Measurements from ENCODE around the gene UBTF. TPM values are rescaled to one million over a fixed set of nuclear protein-coding genes. Genes with fewer than 3 reads are reported as not detected.
A peak's percentile ranks its signal among the peaks of the same experiment; 100 is the strongest.

Gene UBTF
- total and polyA plus RNA-seq, 2 experiments from 2014 or later = 51.1 to 70.6 TPM

DNA sequence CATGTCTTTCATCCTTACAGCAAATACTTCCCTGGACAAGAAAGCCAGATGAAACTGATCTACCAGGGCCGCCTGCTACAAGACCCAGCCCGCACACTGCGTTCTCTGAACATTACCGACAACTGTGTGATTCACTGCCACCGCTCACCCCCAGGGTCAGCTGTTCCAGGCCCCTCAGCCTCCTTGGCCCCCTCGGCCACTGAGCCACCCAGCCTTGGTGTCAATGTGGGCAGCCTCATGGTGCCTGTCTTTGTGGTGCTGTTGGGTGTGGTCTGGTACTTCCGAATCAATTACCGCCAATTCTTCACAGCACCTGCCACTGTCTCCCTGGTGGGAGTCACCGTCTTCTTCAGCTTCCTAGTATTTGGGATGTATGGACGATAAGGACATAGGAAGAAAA lies 29.0 kb downstream of the UBTF start:
- peaks cover 5% of the 10 kb centered on the region for H3K4me1 ChIP-seq (ENCODE audit: low read depth)
- DNase-seq (ENCODE audit: low read depth in 1 of 2, low spot score in 1 of 2) = no peak
- H3K9me3 ChIP-seq (ENCODE audit: low read depth) = no peaks in the 10 kb centered on the region
- TF ChIP-seq, protein P1, sequence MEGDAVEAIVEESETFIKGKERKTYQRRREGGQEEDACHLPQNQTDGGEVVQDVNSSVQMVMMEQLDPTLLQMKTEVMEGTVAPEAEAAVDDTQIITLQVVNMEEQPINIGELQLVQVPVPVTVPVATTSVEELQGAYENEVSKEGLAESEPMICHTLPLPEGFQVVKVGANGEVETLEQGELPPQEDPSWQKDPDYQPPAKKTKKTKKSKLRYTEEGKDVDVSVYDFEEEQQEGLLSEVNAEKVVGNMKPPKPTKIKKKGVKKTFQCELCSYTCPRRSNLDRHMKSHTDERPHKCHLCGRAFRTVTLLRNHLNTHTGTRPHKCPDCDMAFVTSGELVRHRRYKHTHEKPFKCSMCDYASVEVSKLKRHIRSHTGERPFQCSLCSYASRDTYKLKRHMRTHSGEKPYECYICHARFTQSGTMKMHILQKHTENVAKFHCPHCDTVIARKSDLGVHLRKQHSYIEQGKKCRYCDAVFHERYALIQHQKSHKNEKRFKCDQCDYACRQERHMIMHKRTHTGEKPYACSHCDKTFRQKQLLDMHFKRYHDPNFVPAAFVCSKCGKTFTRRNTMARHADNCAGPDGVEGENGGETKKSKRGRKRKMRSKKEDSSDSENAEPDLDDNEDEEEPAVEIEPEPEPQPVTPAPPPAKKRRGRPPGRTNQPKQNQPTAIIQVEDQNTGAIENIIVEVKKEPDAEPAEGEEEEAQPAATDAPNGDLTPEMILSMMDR (IDR thresholded peaks at IDR 0.05; ENCODE audit: low read depth, low read length) = no peak
- no peak overlapping the region for H3K4me3 ChIP-seq
- peaks cover 26% of the 10 kb centered on the region for H3K36me3 ChIP-seq
- H3K27me3 ChIP-seq = no peaks in the 10 kb centered on the region
- H3K27ac ChIP-seq = no peak overlapping the region

- Histone ChIP-seq H3K9me3 (ENCODE audit: low read depth) (no peaks in the 10 kb centered on the region), H3K27me3 (no peaks in the 10 kb centered on the region), H3K27ac (no peak overlapping the region), H3K4me3 (no peak overlapping the region), H3K36me3 (peaks cover 9% of the 10 kb centered on the region), H3K4me1 (ENCODE audit: low read depth) (peaks cover 5% of the 10 kb centered on the region)
- TF ChIP-seq, protein P1 (IDR thresholded peaks at IDR 0.05; ENCODE audit: low read depth, low read length) = no peak
- DNase-seq (ENCODE audit: low read depth in 1 of 2, low spot score in 1 of 2) = no peak
These were observed 30.7 kb downstream of the UBTF start for GRCh38 chr17:44188576-44189403.

DNA sequence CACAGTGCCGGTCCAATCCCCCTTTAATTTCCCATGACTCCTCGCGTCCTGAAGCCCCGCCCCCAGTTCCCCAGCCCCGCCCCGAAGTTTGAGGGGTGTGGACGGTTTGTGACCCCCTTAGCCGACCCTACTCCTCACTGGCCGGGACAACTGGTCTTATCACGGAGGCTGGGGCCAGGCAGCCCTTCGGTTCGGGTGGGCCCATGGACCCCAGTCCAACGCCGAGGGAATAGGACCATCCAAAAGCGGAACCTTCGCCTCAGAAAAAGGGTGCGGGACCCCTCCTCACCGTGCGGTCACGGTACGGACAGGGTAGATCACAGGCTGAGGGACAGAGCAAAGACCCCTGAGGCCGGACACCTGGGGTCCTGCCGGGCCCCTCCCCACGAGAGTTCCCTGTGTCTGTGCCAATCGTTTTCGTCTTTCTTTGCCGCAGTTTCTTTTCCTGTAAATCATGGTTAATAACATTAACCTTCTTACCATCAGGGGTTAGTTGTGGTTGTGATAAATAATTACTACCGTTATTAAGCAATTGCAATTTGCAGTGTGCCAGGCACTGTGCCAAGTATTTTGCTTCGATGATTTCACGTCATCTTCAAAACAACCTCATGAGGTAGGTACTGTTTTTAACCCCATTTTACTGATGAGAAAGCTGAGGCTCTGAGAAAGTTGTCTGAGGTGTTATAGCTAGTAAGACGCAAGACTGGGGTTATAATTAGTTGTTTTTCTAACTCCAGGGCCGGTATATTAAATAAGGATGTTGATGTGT lies 32.2 kb downstream of the UBTF start:
- H3K4me1 ChIP-seq (ENCODE audit: low read depth) = peaks cover 5% of the 10 kb centered on the region
- no peaks in the 10 kb centered on the region for H3K27me3 ChIP-seq

GRCh38 chr17:44186307-44187130 lies 33.0 kb downstream of the UBTF start, which contains the start of gene TMUB2:
Gene TMUB2, plus strand, starts transcription at chr17:44186972. Its CDS starts 737 bp downstream, at chr17:44187709.
- peak within 1 kb of the TSS; percentile 81 for H3K27ac ChIP-seq
- peak; percentile 100 for DNase-seq (ENCODE audit: low read depth in 1 of 2, low spot score in 1 of 2)
- TF ChIP-seq, protein P1 (IDR thresholded peaks at IDR 0.05; ENCODE audit: low read depth, low read length) = no peak
- no peaks in the 10 kb centered on the region for H3K9me3 ChIP-seq (ENCODE audit: low read depth)
- H3K4me3 ChIP-seq = peak within 1 kb of the TSS; percentile 74
- no peaks in the 10 kb centered on the region for H3K27me3 ChIP-seq
- no peaks in the 10 kb centered on the region for H3K36me3 ChIP-seq
- peaks cover 5% of the 10 kb centered on the region for H3K4me1 ChIP-seq (ENCODE audit: low read depth)

More for the DNA sequence above, 32.2 kb downstream of the UBTF start:
- Histone ChIP-seq H3K9me3 (ENCODE audit: low read depth) (no peaks in the 10 kb centered on the region), H3K27ac (peak overlapping the region; percentile 72), H3K4me3 (peak overlapping the region; percentile 74), H3K36me3 (no peaks in the 10 kb centered on the region)
- TF ChIP-seq, protein P1 (IDR thresholded peaks at IDR 0.05; ENCODE audit: low read depth, low read length) = no peak
- peak in 1 of 2 donors; percentile 61 for DNase-seq (ENCODE audit: low read depth in 1 of 2, low spot score in 1 of 2)

DNA sequence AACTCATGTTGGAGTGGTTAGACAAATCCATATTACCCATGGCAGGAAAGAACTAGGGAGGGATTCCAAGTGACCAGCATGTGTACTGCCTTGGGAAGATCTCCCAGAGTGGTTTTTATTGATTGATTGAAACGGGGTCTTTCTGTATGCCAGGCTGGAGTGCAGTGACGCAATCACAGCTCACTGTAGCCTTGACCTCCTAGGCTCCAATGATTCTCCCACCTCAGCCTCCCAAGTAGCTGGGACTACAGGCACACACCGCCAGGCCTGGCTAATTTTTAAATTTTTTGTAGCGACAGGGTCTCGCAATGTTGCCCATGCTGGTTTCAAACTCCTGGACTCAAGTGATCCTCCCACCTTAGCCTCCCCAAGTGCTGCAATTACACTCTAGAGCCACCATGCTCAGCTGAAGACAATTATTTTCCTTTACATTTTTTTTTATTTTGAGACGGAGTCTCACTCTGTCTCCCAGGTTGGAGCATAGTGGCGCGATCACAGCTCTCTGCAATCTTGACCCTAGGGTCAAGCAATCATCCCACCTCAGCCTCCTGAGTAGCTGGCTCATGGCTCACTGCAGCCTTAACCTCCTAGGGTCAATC lies 35.2 kb downstream of the UBTF start:
- Histone ChIP-seq H3K9me3 (ENCODE audit: low read depth) (no peaks in the 10 kb centered on the region), H3K4me1 (ENCODE audit: low read depth) (peaks cover 5% of the 10 kb centered on the region), H3K27me3 (no peaks in the 10 kb centered on the region), H3K4me3 (no peak overlapping the region), H3K27ac (no peak overlapping the region), H3K36me3 (no peaks in the 10 kb centered on the region)
- DNase-seq (ENCODE audit: low read depth in 1 of 2, low spot score in 1 of 2) = no peak
- TF ChIP-seq, protein P1 (IDR thresholded peaks at IDR 0.05; ENCODE audit: low read depth, low read length) = no peak
